GM12891 (cell line): ENCODE results near the gene SLC7A9.

Experiments
- DNase-seq: peaks from one replicate; pipeline ENCODE4 v3.0.0; 2011; ENCODE audit warnings: low spot score; ENCODE audit not compliant: insufficient read length
- FAIRE-seq: peaks from 2 replicates; lab custom pipeline; 2011; peaks lifted over from hg19 to GRCh38; lab: Jason Lieb, UNC
- PAX5 ChIP-seq: IDR thresholded peaks from 2 replicates; pipeline ENCODE4 v1.6.1; 2011; ENCODE audit warnings: low read length, moderate library complexity, mild to moderate bottlenecking; ENCODE audit not compliant: insufficient read depth, severe bottlenecking
- POLR2A ChIP-seq: IDR thresholded peaks from 2 replicates; pipeline ENCODE4 v1.6.1; 2011; ENCODE audit warnings: low read depth, low read length, control low read depth
- POLR2AphosphoS5 ChIP-seq: IDR thresholded peaks from 2 replicates; pipeline ENCODE4 v1.6.1; 2011; ENCODE audit warnings: low read depth, low read length, control low read depth
- POU2F2 ChIP-seq: IDR thresholded peaks from 2 replicates; pipeline ENCODE4 v1.6.1; 2011; ENCODE audit warnings: low read depth, mild to moderate bottlenecking, control low read depth, low read length, moderate library complexity
- SPI1 ChIP-seq: IDR thresholded peaks from 2 replicates; pipeline ENCODE4 v1.6.1; 2011; ENCODE audit warnings: low read depth, low read length, control low read depth
- TAF1 ChIP-seq: IDR thresholded peaks from 2 replicates; pipeline ENCODE4 v1.6.1; 2011; ENCODE audit warnings: low read depth, low read length, control low read depth

The SLC7A9 gene

GRCh38 chr19:32819419-32820400 is 49.9 kb downstream of the SLC7A9 start:
- FAIRE-seq (peak; percentile 45), DNase-seq (no peak)
- TF ChIP-seq POU2F2: 0 out of 2 replicates have a peak, but pooled peaks have one; percentile 23
- no peak for TF ChIP-seq TAF1

DNA sequence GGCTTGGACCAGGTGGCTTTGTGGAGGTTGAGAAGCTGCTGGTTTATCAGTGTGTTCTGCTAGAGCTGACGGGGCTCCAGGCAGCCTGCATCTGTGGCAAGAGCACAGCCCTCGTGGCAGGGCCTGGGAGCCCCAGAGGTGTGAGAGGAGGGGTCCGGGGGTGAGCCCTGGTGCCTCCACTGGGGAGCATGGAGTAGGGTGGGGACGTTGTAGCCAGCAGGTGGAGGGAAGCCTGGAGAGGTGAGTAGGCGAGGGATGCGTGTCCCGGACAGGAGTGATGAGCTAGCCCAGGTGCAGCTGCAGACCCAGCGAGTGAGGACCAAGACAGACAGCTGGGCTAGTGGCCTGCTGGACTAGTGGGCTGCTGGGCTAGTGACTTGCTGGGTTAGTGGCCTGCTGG is 51.0 kb downstream of the SLC7A9 start:
- FAIRE-seq: no peak
- no peak for DNase-seq
- TF ChIP-seq SPI1: no peak
- TF ChIP-seq POU2F2: no peak
- no peak for TF ChIP-seq POLR2A
- no peak for TF ChIP-seq POLR2AphosphoS5
- TF ChIP-seq PAX5: no peak
- no peak for TF ChIP-seq TAF1

- DNase-seq (no peak), FAIRE-seq (no peak)
- no peak for TF ChIP-seq POLR2A
- TF ChIP-seq PAX5: no peak
- no peak for TF ChIP-seq SPI1
- TF ChIP-seq POU2F2: no peak
- TF ChIP-seq TAF1: no peak
- no peak for TF ChIP-seq POLR2AphosphoS5
Measured at GRCh38 chr19:32817569-32818476, 51.7 kb downstream of the SLC7A9 start.

GRCh38 chr19:32816555-32817099 is 52.9 kb downstream of the SLC7A9 start:
- no peak for FAIRE-seq
- no peak for DNase-seq

DNA sequence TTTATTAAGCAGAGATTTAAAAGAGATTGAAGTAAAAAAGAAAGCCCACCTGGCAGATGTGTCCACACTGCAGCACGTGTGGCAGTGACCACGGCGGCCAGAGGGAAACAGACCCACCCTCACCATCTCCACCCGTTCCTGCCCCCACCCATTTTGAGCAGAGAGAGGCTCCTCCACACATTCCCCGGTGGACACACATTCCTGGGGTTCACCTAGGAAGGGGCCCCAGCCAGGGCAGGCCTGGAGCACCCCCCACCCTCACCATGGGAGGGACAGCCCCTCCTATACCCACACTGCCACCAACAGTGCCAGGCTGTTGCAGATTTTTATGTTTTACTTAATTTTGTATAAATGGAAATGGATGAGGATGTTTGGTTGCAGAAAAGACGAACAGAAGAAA is 54.9 kb downstream of the SLC7A9 start:
- TF ChIP-seq POLR2A: no peak
- TF ChIP-seq POLR2AphosphoS5: no peak
- TF ChIP-seq POU2F2: no peak
- TF ChIP-seq PAX5: no peak
- no peak for TF ChIP-seq SPI1
- FAIRE-seq (no peak), DNase-seq (no peak)

More at GRCh38 chr19:32816555-32817099, 52.9 kb downstream of the SLC7A9 start:
- TF ChIP-seq POLR2A (no peak), PAX5 (no peak), POU2F2 (no peak), SPI1 (no peak), POLR2AphosphoS5 (no peak)

DNA sequence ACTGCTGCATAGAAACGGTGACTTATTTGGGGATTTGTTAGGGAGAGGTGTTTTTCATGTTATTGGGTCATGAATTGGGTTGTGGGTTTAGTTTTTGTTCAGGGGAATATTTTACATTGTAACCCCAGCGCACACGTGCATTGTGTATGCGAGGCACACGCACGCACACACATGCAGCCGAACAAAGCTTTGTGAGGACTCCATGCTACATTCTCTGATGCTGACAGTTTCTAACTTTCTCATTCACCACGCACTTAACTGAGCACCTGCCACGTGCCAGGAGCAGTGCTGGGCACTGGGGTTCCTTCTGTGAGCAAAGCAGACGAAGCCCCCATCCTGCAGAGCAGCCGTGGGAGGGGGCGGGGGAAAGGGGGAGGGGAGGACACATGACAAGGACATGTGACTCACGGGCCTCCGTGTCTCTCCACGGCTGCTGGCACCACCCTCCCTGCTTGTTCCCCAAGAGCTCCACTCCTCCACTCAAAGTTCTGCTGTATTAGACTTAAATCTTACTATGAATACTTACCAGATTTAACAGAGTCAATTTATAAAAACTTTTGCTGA is 55.6 kb downstream of the SLC7A9 start:
- no peak for TF ChIP-seq POLR2A
- FAIRE-seq (no peak), DNase-seq (no peak)

DNA sequence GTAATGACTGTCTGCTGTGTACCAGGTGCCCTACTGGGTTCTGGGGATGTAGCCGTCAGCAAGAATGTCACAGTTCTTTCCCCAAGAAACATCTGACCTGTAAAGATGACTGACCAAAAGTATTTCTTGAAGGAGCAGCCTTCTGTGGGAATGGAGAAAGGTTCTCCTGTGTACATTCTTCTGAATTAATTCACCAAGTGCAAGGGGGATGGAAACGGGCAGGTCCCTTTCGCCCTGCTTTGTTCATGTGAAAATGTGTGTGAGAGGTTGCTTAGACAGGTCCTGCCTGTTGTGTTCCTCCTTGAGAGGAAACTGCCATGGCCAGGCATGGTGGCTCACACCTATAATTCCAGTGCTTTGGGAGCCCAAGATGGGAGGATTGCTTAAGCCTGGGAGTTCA is 57.0 kb downstream of the SLC7A9 start:
- no peak for FAIRE-seq
- no peak for DNase-seq
- TF ChIP-seq POLR2AphosphoS5 (no peak), POLR2A (no peak), SPI1 (no peak), PAX5 (no peak), TAF1 (no peak), POU2F2 (no peak)

DNA sequence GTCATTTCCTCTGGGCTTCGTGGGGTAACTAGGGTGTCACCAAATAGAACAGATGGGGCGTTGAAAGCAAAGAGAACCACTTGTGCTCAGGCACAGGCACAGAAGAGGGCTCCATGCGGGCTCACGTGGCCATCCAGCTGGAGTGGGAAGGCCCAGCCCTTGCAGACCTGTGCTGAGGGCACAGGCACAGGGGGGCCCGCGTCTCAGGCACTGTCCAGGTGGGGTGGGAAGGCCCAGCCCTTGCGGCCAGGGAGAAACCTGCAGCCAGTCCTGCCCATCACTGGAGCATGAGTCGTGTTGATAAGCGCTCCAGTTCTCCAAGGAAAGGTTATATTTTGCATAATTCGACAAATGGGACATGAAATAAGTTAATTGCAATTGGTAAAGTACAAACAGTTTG is 57.5 kb downstream of the SLC7A9 start:
- DNase-seq (no peak), FAIRE-seq (no peak)
- TF ChIP-seq TAF1: no peak

- DNase-seq (no peak), FAIRE-seq (no peak)
- no peak for TF ChIP-seq POLR2AphosphoS5
- no peak for TF ChIP-seq POU2F2
- TF ChIP-seq POLR2A: no peak
- TF ChIP-seq TAF1: no peak
- TF ChIP-seq PAX5: no peak
- TF ChIP-seq SPI1: no peak
Measured at GRCh38 chr19:32811151-32811550, 58.4 kb downstream of the SLC7A9 start.

GRCh38 chr19:32810452-32810851 is 59.1 kb downstream of the SLC7A9 start:
- no peak for DNase-seq
- FAIRE-seq: no peak
- TF ChIP-seq PAX5: no peak
- TF ChIP-seq POU2F2: no peak
- no peak for TF ChIP-seq SPI1
- no peak for TF ChIP-seq POLR2AphosphoS5
- TF ChIP-seq TAF1: no peak
- TF ChIP-seq POLR2A: no peak
